A673 (cell line): ENCODE measurements around the gene SH2D1A.

Source experiments
- CTCF ChIP-seq: fragments of 300-800, 200-600 bp; sonication (generic); conservative IDR thresholded peaks from 2 replicates; pipeline ENCODE4 v1.5.1; 2017; ENCODE audit warnings: low read depth, mild to moderate bottlenecking, antibody characterized with exemption, low read length, moderate library complexity, mixed read lengths
- EZH2 ChIP-seq: fragments of 200-600 bp; sonication (generic); IDR thresholded peaks from 2 replicates; pipeline ENCODE4 v1.6.1; 2017; ENCODE audit warnings: borderline replicate concordance, low read depth, mild to moderate bottlenecking, mixed read lengths, antibody characterized with exemption, low read length; ENCODE audit not compliant: poor library complexity, severe bottlenecking

- TF ChIP-seq CTCF (no peak), EZH2 (no peak)
Observed at GRCh38 chrX:124392794-124393193, 46.4 kb downstream of the SH2D1A start.
